GM19397 (cell line): ENCODE measurements around the gene DCAF8.

ENCODE experiments used
- ATAC-seq: cut with Tn5 transposase; IDR thresholded peaks from one replicate; pipeline ENCODE4 v1.9.1; 2021; ENCODE audit warnings: mild to moderate bottlenecking, moderate library complexity; ENCODE audit not compliant: unreplicated experiment

Gene DCAF8

GRCh38 chr1:160206421-160207117 is 55.8 kb downstream of the DCAF8 start:
- no peak for ATAC-seq

DNA sequence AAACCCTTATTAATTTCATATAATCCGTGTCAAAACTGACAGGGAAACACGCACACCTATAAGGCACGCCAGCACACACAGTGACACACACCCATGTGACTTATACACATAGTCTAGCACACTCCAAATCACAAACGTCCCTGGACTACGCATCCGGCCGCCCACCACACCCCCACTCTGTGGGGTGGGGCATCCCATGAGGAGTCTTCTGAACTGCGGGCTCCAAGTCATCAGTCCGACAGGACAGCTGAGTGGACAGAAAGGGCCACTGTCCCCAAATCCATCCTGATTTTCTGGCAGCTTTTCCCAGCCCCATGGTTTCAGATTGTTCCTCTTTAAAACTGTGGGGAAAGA is 56.3 kb downstream of the DCAF8 start:
- ATAC-seq, result no peak

DNA sequence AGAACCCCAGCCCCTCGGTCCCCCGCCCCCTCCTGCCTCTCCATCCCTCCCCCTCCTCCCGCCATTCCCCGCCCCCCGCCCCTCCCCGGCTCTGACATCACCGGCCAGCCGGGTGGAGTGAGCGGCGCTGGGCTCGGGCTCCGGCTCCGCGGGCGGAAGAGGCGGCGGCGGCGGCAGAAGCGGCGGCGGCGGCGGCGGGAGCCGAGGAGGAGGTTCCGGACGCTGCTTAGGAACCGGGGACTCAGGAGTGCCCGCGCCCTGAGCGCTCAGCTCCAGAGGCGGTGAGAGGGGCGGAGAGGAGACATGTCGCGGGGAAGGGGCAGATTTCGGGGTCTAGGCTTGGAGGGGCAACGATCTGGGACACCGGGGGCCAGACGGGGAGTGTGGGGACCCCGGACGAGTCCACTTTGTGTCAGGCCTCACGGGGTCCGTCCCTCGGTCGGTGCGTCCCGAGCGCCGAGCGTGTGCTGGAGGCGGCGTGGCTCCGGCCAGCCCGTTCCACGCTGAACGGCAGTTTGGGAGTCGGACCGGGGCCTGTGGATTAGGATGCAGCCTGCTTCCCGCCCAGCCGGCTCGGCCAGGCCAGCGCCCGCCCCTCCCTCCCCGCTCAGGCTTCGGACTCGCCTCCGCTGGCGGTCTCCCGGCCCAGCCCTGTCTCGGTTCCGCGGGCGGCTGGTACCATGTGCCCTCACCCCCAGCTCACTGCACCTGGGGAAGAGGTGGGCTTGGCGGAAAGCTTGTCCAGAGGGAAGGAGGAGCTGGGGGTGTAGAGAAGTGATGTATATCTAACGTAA is 56.9 kb downstream of the DCAF8 start, which contains the start of gene PEA15:
Gene PEA15, plus strand, starts transcription at position 143 of the 794 bp plus-strand sequence. CDS start 6,161 bp downstream, outside the sequence.
- peak; percentile 52 for ATAC-seq

GRCh38 chr1:160204526-160205241 is 57.7 kb downstream of the DCAF8 start:
- ATAC-seq, result peak; percentile 57

- ATAC-seq, result no peak
These were observed 61.6 kb downstream of the DCAF8 start for GRCh38 chr1:160200786-160201185.

DNA sequence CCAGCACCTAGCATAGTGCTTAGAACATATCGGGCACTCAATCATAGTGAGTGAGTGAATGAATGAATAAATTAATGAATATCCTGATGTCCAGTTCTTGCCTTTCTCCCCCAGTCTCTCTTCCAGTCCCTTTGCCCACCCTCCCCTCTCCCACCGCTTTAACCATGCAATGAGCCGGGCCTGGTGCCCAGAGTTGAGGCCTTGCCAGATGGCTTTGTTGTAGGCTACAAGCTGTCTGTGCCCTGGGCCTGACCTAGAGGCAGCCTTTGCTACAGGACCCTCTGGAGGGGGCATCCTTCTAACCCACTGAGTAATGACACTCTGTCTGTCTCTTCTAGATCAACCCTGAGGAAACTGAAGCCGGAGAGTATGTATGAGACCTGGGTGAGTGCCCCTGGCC is 65.1 kb downstream of the DCAF8 start:
- no peak for ATAC-seq

DNA sequence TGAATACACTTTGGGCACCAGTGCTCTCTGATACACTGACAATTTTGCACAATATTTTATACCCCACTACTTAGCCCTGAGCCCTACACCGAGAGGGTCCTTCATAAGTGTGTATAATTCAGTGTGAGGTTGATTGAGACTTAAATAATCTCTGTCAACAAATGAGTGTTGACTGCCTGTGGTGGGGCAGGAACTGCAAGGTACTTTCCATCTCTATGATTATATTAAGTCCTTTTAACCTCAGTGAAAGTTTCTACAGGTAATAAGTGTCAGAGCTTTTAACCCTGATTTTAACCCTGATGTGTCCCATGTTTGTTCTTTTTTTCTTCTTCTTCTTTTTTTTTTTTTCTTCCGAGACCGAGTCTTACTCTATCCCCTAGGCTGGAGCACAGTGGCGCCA is 66.2 kb downstream of the DCAF8 start:
- ATAC-seq, result no peak

DNA sequence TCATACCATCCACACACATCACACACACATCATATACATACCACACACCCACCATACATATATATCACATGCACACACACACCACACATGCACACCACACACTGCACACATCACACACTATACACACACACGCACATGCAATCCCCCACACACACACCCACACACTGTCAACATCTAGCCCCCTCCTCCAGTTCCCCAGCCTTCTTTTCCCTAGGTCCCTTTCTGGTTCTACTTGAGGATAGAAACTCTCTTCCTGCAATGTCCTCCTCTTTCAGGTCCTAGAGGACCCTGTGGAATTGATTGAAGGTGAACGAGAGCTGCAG is 67.7 kb downstream of the DCAF8 start:
- no peak for ATAC-seq

DNA sequence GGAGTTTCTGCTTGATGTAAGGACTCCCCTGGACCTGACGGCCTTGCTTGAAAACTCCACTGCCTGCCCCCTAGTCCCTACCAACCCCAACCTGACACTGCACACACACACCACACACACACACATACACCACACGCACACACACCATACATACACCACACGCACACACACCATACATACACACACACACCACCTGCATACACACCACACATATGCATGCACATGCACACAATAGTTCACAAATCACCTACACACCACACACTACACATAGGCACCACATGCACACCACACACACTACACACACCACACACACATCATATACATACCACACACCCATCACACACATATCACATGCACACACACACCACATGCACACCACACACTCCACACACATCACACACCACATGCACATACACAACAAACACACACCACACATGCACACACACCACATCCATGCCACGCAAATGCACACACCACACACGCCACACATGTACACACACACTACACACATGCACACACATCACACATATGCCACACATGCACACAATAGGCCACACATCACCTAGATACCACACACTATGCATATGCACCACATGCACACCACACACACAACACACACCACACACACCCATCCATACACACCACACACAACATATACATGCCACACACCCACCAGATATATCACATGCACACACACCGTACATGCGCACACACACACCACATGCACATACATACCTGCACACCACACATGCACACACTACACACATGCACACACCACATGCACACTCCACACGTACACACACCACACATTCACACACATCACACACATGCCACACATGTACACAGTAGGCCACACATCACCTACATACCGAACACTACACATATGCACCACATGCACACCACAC is 68.3 kb downstream of the DCAF8 start:
- ATAC-seq, result no peak

DNA sequence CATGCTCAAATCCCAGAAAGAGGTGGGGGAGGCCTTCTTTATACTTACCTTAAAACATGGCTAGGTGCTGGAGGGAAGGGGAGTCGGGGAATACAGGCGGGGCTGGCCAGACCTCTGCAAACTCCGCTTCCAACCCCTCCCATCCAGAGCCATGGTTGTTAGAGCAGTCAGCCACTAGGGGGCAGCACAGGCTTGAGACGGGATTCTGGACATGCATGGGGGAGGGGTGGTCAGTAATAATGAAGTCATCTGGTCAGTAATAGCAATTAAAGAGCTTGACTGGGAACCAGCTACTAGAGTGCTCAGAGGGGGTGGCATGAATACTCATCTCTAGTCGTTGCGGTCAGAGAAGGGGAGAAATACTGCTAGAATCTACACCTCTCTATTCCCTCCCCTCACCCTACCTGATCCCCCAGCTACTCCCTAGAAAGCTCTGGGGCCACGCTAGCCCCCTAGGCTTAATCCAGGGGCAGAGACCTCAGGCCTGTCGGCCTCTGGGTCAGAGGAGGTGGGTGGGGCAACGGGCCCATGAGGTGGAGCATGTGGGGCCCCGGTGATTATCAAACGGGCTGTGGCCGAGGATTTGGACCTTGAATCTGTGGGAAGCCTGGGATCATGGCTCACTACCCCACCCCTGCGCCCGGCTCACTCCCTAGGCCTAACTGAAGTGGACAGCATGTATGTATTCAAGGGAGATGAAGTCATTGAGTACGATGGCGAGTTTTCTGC is 69.1 kb downstream of the DCAF8 start:
- no peak for ATAC-seq

GRCh38 chr1:160192234-160192633 is 70.1 kb downstream of the DCAF8 start:
- ATAC-seq, result no peak

GRCh38 chr1:160191756-160192155 is 70.6 kb downstream of the DCAF8 start:
- no peak for ATAC-seq

DNA sequence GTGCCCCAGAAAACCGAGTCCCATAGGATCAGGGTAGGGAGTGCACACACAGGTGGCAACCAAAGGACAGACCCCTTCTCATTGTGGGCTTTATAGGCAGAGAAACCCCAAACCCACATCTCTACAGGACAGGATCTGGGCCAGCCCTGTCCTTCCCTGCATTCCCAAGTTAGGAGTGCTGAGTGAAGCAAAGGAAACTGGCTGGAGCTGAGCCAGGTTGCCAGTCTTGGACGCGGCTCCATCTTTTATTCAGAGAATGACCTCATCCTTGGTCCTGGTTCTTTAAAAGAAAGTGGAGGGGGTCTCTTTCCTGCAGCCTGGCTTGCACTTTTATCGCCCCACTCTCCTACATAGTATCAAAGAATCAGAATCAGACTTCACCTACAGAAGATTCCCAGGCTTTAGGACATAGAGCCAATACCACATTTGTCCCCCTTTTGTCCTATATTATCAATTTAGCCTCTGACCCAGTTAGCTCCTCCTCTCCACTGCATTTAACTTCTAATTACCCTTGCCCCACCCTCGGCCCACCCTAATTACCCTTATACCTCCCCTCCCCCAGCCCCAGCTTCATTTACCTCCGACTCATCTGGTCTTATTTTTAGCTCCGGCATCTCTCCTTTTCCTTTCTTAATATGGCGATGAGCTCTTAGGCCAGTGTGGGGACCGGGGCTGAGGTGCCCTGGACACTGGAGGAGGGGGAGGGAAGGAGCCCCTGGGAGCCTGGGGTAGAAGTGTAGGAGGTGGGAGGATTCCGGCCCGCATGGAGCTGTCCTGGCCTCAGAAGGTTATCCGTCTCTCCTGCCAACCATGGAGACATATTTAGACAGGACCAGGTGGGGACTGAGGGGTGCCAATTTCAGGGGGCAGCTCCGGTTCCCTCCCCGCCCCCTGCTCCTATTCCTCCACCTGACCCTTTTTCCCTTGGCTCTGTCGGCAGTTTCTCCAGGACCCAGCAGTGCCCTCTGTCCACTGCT is 72.4 kb downstream of the DCAF8 start, which contains the start of gene CASQ1:
Gene CASQ1, plus strand, starts transcription at position 927 of the 977 bp plus-strand sequence. CDS start 177 bp downstream, outside the sequence.
- ATAC-seq, result no peak

DNA sequence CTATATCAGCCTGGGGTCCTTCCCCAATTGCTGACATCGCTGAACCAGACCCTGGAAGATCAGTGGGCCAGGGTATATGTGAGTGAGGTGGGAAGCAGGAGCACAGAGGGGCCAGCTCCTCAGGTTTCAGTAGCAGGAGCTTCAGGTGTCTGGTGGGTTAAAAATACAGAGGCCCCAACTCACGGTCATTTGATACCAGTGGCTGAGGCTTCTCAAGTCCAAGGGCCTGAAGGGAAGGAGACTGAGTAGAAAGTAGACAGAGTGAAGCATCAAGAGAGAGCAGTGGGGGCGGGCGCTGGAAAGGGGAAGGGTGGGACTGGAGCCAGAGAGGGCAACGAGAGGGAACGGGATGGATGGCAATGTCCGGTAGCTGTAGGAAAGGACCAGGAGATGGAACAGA is 74.0 kb downstream of the DCAF8 start:
- no peak for ATAC-seq

GRCh38 chr1:160187407-160187806 is 74.9 kb downstream of the DCAF8 start:
- no peak for ATAC-seq

- ATAC-seq, result no peak
These were observed 75.6 kb downstream of the DCAF8 start for GRCh38 chr1:160186729-160187128.

GRCh38 chr1:160186246-160186645 is 76.1 kb downstream of the DCAF8 start:
- ATAC-seq, result no peak

- no peak for ATAC-seq
These were observed 83.0 kb downstream of the DCAF8 start for GRCh38 chr1:160179336-160179735.

DNA sequence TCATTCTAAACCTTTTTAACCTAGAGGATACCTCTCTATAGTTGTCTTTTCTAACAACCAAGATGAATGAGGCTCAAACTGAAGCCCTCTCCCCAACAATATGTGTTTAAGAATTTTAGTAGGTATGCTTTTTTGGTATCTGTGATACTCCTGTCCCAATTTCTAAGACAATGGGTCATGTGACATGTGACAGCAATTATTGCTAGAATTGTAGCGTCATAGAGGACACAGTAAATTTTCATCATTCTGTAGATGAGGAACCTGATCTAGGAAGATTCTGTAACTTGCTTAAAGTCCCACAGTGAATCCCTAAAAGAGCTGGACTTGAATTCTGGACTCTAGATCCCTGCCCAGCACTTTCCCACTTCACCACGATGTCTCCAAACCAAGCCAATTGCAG is 83.6 kb downstream of the DCAF8 start:
- no peak for ATAC-seq
